ENCODE results near the gene POLR1H. TPM values are rescaled to one million over a fixed set of nuclear protein-coding genes. Genes with fewer than 3 reads are reported as not detected.
"Not testable (repeated sequence)": the region's sequence is repeated elsewhere in the genome, so short reads cannot be mapped to it uniquely, and the experiment has no call there.

POLR1H gene
- total RNA-seq, 1 donor: 21.4 TPM

DNA sequence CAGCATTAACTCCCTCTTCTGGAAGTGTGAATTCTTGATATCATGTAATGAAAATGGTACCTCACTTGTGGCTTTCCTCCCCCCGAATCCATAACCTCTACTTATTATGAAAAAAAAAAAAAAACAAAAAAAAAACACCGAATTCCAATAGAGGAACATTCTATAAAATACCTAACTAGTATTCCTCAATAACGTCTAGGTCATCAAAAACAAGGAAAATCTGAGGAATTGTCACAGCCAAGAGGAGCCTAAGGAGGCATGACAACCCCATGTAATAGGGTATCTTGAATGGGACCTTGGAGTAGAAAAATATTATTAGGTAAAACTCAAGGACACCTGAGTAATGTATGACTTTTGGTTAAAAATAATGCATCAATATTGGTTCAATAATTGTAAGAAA lies 38.9 kb upstream of the POLR1H start:
- DNase-seq (ENCODE audit: insufficient read length, low spot score, missing footprints): no peak
- Histone ChIP-seq H3K27ac (ENCODE audit: low read depth, low read length) (no peak overlapping the region), H3K9me3 (ENCODE audit: low read depth, low read length) (no peaks in the 10 kb centered on the region), H3K4me3 (ENCODE audit: insufficient read depth, low read length) (no peak overlapping the region), H3K4me1 (ENCODE audit: insufficient read depth, low read length) (no peaks in the 10 kb centered on the region), H2AFZ (ENCODE audit: low read length) (no peak overlapping the region), H4K20me1 (ENCODE audit: insufficient read depth, low read length) (no peaks in the 10 kb centered on the region), H3K4me2 (ENCODE audit: insufficient read depth, low read length) (no peak overlapping the region), H3K27me3 (ENCODE audit: insufficient read depth, low read length) (no peaks in the 10 kb centered on the region), H3K36me3 (ENCODE audit: insufficient read depth, low read length) (no peaks in the 10 kb centered on the region), H3K79me2 (ENCODE audit: insufficient read depth, low read length) (no peaks in the 10 kb centered on the region)
- TF ChIP-seq, protein P1, sequence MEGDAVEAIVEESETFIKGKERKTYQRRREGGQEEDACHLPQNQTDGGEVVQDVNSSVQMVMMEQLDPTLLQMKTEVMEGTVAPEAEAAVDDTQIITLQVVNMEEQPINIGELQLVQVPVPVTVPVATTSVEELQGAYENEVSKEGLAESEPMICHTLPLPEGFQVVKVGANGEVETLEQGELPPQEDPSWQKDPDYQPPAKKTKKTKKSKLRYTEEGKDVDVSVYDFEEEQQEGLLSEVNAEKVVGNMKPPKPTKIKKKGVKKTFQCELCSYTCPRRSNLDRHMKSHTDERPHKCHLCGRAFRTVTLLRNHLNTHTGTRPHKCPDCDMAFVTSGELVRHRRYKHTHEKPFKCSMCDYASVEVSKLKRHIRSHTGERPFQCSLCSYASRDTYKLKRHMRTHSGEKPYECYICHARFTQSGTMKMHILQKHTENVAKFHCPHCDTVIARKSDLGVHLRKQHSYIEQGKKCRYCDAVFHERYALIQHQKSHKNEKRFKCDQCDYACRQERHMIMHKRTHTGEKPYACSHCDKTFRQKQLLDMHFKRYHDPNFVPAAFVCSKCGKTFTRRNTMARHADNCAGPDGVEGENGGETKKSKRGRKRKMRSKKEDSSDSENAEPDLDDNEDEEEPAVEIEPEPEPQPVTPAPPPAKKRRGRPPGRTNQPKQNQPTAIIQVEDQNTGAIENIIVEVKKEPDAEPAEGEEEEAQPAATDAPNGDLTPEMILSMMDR (IDR thresholded peaks at IDR 0.05; ENCODE audit: extremely low read depth, low read depth, low read length): no peak

DNA sequence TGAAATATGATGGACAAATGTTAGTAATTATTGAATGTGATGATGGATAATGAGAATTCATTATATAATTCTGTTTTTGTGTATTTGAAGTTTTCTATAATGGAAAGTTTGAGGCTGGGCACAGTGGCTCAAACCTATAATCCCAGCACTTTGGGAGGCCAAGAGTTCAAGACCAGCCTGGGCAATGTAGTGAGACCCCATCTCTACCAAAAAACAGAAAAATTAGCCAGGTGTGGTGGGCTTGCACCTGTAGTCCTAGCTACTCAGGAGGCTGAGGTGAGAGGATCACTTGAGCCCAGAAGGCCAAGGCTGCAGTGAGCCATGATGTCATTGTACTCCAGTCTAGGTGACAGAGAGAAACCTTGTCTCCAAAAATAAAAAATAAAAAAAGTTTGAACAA lies 38.4 kb upstream of the POLR1H start:
- not testable (repeated sequence) for H3K79me2 ChIP-seq (ENCODE audit: insufficient read depth, low read length); H3K27ac ChIP-seq (ENCODE audit: low read depth, low read length); H2AFZ ChIP-seq (ENCODE audit: low read length); H4K20me1 ChIP-seq (ENCODE audit: insufficient read depth, low read length); H3K36me3 ChIP-seq (ENCODE audit: insufficient read depth, low read length); H3K27me3 ChIP-seq (ENCODE audit: insufficient read depth, low read length); H3K4me3 ChIP-seq (ENCODE audit: insufficient read depth, low read length); H3K9me3 ChIP-seq (ENCODE audit: low read depth, low read length); H3K4me2 ChIP-seq (ENCODE audit: insufficient read depth, low read length); DNase-seq (ENCODE audit: insufficient read length, low spot score, missing footprints); H3K4me1 ChIP-seq (ENCODE audit: insufficient read depth, low read length)

GRCh38 chr6:30025186-30025585 lies 35.9 kb upstream of the POLR1H start:
- no peak for DNase-seq (ENCODE audit: insufficient read length, low spot score, missing footprints)
- no peak overlapping the region for H3K27ac ChIP-seq (ENCODE audit: low read depth, low read length)
- H3K27me3 ChIP-seq (ENCODE audit: insufficient read depth, low read length): no peaks in the 10 kb centered on the region
- no peaks in the 10 kb centered on the region for H3K36me3 ChIP-seq (ENCODE audit: insufficient read depth, low read length)
- H3K9me3 ChIP-seq (ENCODE audit: low read depth, low read length): no peaks in the 10 kb centered on the region
- H2AFZ ChIP-seq (ENCODE audit: low read length): no peak overlapping the region
- no peak overlapping the region for H3K4me2 ChIP-seq (ENCODE audit: insufficient read depth, low read length)
- no peak overlapping the region for H3K4me3 ChIP-seq (ENCODE audit: insufficient read depth, low read length)
- no peaks in the 10 kb centered on the region for H4K20me1 ChIP-seq (ENCODE audit: insufficient read depth, low read length)
- no peaks in the 10 kb centered on the region for H3K4me1 ChIP-seq (ENCODE audit: insufficient read depth, low read length)
- TF ChIP-seq, protein P1 (IDR thresholded peaks at IDR 0.05; ENCODE audit: extremely low read depth, low read depth, low read length): no peak
- H3K79me2 ChIP-seq (ENCODE audit: insufficient read depth, low read length): no peaks in the 10 kb centered on the region

DNA sequence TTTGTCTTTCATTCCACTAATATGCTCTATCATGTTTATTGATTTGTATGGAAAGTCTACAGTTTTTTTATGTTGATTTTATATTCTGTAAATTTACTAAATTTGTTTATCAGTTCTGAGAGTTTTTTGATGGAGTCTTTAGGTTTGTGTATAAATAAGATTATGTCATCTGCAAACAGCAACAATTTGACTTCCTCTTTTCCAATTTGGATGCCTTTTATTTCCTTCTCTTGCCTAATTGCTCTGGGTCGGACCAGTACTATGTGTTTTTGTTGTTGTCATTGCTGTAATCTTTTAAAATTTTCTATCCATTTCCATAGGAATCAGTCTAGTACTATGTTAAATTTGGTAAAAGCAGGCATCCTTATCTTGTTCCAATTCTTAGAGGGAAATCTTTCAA lies 31.5 kb upstream of the POLR1H start:
- H3K4me3 ChIP-seq (ENCODE audit: insufficient read depth, low read length): no peak overlapping the region
- H3K4me1 ChIP-seq (ENCODE audit: insufficient read depth, low read length): no peaks in the 10 kb centered on the region
- no peak overlapping the region for H3K4me2 ChIP-seq (ENCODE audit: insufficient read depth, low read length)
- H2AFZ ChIP-seq (ENCODE audit: low read length): no peak overlapping the region
- no peaks in the 10 kb centered on the region for H3K79me2 ChIP-seq (ENCODE audit: insufficient read depth, low read length)
- H3K9me3 ChIP-seq (ENCODE audit: low read depth, low read length): no peaks in the 10 kb centered on the region
- H3K27me3 ChIP-seq (ENCODE audit: insufficient read depth, low read length): no peaks in the 10 kb centered on the region
- H3K36me3 ChIP-seq (ENCODE audit: insufficient read depth, low read length): no peaks in the 10 kb centered on the region
- TF ChIP-seq, protein P1 (IDR thresholded peaks at IDR 0.05; ENCODE audit: extremely low read depth, low read depth, low read length): no peak
- no peaks in the 10 kb centered on the region for H4K20me1 ChIP-seq (ENCODE audit: insufficient read depth, low read length)
- no peak overlapping the region for H3K27ac ChIP-seq (ENCODE audit: low read depth, low read length)
- no peak for DNase-seq (ENCODE audit: insufficient read length, low spot score, missing footprints)

Measured in osteoblast (primary cell).